GM12801 (cell line): ENCODE data around the gene HACD3.

Experiments
- CTCF ChIP-seq: IDR thresholded peaks from one replicate; pipeline ENCODE4 v1.5.1; 2011; ENCODE audit warnings: control low read depth; ENCODE audit not compliant: insufficient read length; ENCODE audit errors: extremely low read depth

Gene HACD3

GRCh38 chr15:65580287-65580686 is 50.0 kb downstream of the HACD3 start:
- TF ChIP-seq CTCF, result no peak

GRCh38 chr15:65583701-65584100 is 53.4 kb downstream of the HACD3 start:
- no peak for TF ChIP-seq CTCF

- TF ChIP-seq CTCF, result no peak
These were observed 54.0 kb downstream of the HACD3 start for GRCh38 chr15:65584241-65584640.

GRCh38 chr15:65587094-65587493 is 56.8 kb downstream of the HACD3 start:
- no peak for TF ChIP-seq CTCF

GRCh38 chr15:65595960-65596359 is 65.7 kb downstream of the HACD3 start:
- TF ChIP-seq CTCF, result no peak

GRCh38 chr15:65598468-65598867 is 68.2 kb downstream of the HACD3 start:
- TF ChIP-seq CTCF, result no peak

GRCh38 chr15:65599677-65600076 is 69.4 kb downstream of the HACD3 start:
- TF ChIP-seq CTCF, result no peak

GRCh38 chr15:65603134-65603533 is 72.9 kb downstream of the HACD3 start:
- TF ChIP-seq CTCF, result no peak
